NB4 (cell line): ENCODE measurements around the gene DNAH1.

ENCODE experiments used
- DNase-seq: peaks from one replicate; pipeline ENCODE4 v3.0.0; 2010; ENCODE audit warnings: low read depth
- H3K4me3 ChIP-seq: one replicate; pipeline ENCODE4 v1.5.1; 2011; ENCODE audit warnings: mild to moderate bottlenecking, low read depth, low read length, moderate library complexity
- MYC ChIP-seq: IDR thresholded peaks from 2 replicates; pipeline ENCODE4 v1.6.1; 2011; ENCODE audit warnings: low read depth, low read length
- POLR2A ChIP-seq: IDR thresholded peaks from 2 replicates; pipeline ENCODE4 v1.6.1; 2011; ENCODE audit warnings: mild to moderate bottlenecking; ENCODE audit not compliant: insufficient read length; ENCODE audit errors: extremely low read depth
- TF ChIP-seq, protein P1 (sequence below): IDR thresholded peaks from one replicate; pipeline ENCODE4 v1.5.1; 2012; ENCODE audit warnings: low read depth, low read length
- TF ChIP-seq, protein P2 (sequence below): IDR thresholded peaks from 2 replicates; pipeline ENCODE4 v1.6.1; 2011; ENCODE audit warnings: low read depth, low read length

The DNAH1 gene

GRCh38 chr3:52434491-52435115 lies 118.5 kb downstream of the DNAH1 start:
- no peak for DNase-seq
- H3K4me3 ChIP-seq, result no peak overlapping the region
- TF ChIP-seq, protein P1, sequence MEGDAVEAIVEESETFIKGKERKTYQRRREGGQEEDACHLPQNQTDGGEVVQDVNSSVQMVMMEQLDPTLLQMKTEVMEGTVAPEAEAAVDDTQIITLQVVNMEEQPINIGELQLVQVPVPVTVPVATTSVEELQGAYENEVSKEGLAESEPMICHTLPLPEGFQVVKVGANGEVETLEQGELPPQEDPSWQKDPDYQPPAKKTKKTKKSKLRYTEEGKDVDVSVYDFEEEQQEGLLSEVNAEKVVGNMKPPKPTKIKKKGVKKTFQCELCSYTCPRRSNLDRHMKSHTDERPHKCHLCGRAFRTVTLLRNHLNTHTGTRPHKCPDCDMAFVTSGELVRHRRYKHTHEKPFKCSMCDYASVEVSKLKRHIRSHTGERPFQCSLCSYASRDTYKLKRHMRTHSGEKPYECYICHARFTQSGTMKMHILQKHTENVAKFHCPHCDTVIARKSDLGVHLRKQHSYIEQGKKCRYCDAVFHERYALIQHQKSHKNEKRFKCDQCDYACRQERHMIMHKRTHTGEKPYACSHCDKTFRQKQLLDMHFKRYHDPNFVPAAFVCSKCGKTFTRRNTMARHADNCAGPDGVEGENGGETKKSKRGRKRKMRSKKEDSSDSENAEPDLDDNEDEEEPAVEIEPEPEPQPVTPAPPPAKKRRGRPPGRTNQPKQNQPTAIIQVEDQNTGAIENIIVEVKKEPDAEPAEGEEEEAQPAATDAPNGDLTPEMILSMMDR, result no peak
- TF ChIP-seq, protein P2, sequence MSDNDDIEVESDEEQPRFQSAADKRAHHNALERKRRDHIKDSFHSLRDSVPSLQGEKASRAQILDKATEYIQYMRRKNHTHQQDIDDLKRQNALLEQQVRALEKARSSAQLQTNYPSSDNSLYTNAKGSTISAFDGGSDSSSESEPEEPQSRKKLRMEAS, result no peak

DNA sequence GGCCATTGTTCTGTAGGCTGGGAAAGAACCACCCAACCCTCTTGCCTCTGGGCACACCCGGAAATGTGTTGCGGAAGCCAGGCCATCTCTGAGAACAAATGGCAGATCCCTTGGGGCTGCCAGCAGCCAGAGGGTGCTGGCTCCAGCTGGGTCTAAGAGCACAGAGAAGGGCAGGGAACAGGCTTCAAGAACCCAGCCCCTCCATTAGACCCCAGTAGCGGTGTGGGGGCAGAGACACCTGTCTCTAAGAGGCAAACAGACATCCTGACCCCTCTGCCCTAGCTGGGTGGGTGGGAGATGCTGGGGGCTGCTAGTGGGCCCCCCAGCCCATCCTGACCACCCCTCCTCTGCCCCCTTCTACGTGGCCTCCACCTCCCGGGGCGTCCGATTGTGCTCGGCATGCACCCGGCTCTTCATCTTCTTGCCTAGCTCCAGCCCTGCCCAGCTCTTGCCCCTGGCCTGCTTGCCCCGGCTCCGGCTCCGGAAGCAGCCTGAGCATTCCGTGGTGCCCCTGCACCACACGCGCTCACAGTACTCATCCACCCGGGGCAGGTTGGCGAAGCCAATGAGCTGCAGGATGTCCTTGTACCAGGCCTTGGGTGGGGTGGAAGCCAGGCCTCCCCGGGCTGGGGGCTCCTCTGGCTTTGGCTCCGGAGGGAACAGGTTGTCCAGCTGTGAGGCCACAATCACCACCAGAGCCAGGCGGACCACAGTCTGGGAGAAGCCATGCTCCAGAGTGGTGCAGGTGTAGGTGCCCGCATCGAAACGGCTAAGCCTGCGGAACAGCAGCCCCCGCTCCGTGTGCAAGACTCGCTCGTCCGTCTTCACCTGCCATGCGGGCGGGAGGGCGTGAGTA lies 119.4 kb downstream of the DNAH1 start:
- H3K4me3 ChIP-seq, result no peak overlapping the region
- DNase-seq, result peak; percentile 63
- TF ChIP-seq, protein P2, result no peak
- TF ChIP-seq MYC, result no peak
- TF ChIP-seq, protein P1, result no peak
- TF ChIP-seq POLR2A, result no peak

DNA sequence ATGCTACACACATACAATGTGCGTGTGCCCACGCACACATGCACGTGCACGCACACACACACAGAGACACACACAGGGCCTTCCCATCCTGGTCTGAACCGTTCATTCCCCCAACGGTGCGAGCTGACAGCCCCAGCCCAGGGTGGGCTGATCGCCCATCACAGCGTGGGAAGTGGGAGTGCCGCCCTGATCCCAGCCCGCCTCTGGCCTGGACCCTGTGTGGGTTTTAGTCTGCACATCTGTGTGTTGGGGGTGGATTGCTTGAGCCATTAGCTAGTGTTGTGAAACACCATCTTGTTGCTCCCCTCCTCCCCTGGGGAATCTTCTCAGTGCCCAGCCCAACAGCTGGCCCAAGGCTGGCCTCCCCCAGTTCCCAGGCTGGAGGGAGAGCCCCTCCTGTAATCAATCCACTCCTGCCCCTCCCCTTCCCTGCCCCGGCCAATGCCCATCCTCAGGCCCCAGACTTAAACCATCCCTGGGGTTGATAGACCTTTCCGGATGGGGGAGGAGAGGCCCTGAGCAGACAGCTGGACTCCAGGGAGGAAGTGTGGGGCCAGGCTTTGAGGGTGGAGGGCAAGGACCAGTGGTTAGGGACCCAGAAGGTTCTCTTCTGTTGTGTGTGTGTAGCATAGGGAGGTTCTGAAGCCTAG lies 120.5 kb downstream of the DNAH1 start:
- H3K4me3 ChIP-seq, result no peak overlapping the region
- DNase-seq, result peak; percentile 95
- TF ChIP-seq MYC, result no peak
- TF ChIP-seq, protein P2, result peak; percentile 14

GRCh38 chr3:52437326-52438103 lies 121.4 kb downstream of the DNAH1 start:
- H3K4me3 ChIP-seq, result no peak overlapping the region
- TF ChIP-seq MYC, result no peak
- TF ChIP-seq, protein P1, result no peak
- TF ChIP-seq POLR2A, result no peak
- TF ChIP-seq, protein P2, result no peak
- no peak for DNase-seq

- TF ChIP-seq MYC (no peak), POLR2A (no peak)
- TF ChIP-seq, protein P2, result no peak
- TF ChIP-seq, protein P1, result no peak
- no peak overlapping the region for H3K4me3 ChIP-seq
- DNase-seq, result no peak
Observed at GRCh38 chr3:52438104-52438376, 121.9 kb downstream of the DNAH1 start.
